ENCODE results near the gene RETREG1.

The RETREG1 gene

DNA sequence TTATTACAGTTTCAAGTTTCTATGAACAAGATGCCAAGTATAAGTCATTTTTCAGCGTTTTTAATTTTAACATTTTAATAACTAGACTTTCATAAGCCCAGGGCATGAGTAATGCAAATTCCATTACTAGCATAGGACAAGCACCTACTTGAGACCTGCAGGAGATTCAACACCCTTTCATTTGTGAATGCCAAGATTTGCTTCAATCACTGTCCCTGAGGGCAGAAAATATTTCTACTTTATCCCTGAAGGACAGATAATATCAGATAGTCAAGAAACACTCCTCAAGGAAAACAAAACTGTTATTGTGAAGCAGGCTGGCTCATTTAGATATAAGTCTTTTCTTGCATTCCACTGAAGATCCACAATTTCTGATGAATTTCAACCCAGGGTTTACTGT, 123.5 kb downstream of the RETREG1 start:
- TF ChIP-seq ZFX (IDR thresholded peaks at IDR 0.05), result no peak
- TF ChIP-seq, protein P1, sequence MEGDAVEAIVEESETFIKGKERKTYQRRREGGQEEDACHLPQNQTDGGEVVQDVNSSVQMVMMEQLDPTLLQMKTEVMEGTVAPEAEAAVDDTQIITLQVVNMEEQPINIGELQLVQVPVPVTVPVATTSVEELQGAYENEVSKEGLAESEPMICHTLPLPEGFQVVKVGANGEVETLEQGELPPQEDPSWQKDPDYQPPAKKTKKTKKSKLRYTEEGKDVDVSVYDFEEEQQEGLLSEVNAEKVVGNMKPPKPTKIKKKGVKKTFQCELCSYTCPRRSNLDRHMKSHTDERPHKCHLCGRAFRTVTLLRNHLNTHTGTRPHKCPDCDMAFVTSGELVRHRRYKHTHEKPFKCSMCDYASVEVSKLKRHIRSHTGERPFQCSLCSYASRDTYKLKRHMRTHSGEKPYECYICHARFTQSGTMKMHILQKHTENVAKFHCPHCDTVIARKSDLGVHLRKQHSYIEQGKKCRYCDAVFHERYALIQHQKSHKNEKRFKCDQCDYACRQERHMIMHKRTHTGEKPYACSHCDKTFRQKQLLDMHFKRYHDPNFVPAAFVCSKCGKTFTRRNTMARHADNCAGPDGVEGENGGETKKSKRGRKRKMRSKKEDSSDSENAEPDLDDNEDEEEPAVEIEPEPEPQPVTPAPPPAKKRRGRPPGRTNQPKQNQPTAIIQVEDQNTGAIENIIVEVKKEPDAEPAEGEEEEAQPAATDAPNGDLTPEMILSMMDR (conservative IDR thresholded peaks at IDR 0.05), result no peak
- no peak overlapping the region for H3K27ac ChIP-seq

DNA sequence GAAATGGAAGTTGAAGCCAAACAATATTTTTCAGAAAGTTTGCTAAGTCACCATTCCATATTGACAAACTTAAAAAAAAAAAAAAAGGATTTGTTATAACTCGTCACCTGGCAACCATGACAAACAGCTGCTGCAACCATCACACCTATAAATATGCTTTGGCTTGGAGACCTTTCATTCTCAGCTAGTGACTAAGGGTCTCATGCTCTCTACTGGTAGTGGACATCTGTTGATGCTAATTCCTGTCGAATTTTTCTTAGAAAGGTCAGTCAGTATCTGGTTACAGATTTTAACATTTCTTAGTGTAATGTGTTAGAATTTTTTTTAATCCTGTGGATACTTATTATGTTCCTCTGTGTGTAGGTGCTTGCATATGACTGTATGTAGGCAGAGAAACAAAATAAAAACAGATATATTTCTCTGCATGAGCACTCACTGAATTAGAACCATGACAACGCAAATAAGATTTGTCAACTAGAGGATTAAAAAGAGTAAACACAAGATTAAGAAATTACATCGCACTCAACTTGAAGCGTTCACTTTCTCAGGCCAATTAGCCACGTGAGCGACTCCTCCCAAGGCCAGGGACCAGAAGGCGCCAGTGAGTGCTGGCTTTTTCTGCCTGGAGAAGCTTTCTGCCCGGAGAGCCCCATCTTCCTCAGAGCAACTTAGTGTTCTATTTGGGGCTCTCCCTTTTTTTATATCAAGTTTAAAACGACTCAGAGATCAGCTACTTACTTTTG, 124.2 kb downstream of the RETREG1 start:
- TF ChIP-seq, protein P1 (conservative IDR thresholded peaks at IDR 0.05), result no peak
- no peak for TF ChIP-seq ZFX (IDR thresholded peaks at IDR 0.05)
- H3K27ac ChIP-seq, result no peak overlapping the region

DNA sequence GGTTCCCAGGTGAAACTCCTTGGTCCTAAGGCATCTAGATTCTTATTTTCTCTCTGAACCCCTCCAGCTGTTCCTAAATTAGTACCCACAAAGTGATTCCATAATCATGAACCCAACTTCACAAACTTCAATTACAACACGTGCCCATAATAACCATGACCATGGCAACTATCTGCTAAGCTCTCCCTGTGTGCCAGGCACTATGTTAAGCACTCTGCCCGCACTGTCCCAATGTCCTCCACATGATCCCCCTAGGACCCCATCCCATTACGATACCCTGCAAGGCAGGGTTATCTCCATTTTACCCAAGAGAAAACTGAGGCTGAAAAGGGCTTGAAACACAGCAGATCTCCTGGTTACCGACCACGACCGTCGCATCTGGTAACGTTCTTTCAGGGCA, 125.9 kb downstream of the RETREG1 start:
- TF ChIP-seq ZFX (IDR thresholded peaks at IDR 0.05), result no peak
- TF ChIP-seq, protein P1 (conservative IDR thresholded peaks at IDR 0.05), result no peak
- no peak overlapping the region for H3K27ac ChIP-seq

DNA sequence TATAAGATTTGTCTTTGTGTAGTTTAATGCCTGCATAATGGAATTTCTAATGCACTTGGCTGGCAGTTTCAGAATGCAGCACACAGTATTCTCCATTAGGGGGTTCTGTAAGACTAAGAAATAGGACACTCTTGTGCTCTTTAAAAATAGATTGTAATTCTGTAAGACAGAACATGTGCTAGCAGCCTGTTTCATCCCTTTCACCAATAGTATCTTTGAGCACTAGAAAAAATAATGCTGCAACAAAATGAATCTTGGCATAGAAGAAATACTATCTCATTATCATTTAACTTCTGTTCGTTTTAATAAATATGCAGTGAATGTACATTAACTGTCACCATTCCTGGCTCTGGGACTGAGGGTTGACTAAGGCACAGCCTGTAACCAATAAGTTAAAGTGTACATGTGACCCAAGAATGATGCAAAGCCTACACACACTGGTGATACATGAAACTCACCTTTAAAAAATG, 127.4 kb downstream of the RETREG1 start:
- H3K27ac ChIP-seq, result no peak overlapping the region
- no peak for TF ChIP-seq ZFX (IDR thresholded peaks at IDR 0.05)
- TF ChIP-seq, protein P1 (conservative IDR thresholded peaks at IDR 0.05), result peak; percentile 73

DNA sequence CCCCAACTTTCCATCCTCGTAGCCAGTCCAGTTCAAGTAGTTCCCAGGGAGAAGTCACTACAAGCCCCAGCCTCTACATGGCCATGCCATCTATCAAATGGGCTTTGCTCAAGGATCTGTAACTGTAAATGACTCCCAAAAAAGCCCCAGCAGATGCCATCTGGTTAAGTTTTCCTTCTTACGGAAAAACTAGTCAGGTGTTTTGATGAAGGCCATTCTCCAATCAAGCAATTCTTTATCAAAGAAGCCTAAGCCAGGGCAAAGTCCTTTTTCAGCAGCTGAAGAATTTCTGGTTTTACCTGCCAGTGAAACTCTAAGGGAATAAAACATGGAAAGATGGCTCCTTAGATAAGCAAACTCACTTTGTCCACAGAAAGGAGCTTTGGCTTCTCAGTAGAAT, 129.3 kb downstream of the RETREG1 start:
- TF ChIP-seq, protein P1 (conservative IDR thresholded peaks at IDR 0.05), result no peak
- TF ChIP-seq ZFX (IDR thresholded peaks at IDR 0.05), result no peak

DNA sequence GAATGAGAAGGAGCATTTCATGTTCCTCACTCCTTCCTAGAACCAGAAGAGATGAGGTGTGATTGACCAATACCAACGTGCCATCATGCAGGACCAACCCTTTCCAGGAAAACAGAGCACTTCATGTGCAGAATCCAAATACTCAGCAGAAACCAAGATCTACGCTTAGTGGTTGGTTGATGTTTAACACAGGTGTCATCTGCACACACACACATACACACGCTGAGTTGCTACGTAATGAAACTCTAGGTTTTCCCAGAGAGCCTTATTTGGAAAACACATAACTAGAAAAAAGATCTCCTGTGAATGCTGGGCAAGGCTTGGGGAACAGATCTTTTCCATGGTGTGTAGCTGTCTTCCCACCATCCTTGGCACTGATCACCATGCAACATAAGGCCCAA, 130.1 kb downstream of the RETREG1 start:
- H3K27ac ChIP-seq, result no peak overlapping the region
- TF ChIP-seq ZFX (IDR thresholded peaks at IDR 0.05), result no peak
- TF ChIP-seq, protein P1 (conservative IDR thresholded peaks at IDR 0.05), result no peak

More for the DNA sequence above, 129.3 kb downstream of the RETREG1 start:
- H3K27ac ChIP-seq, result no peak overlapping the region

DNA sequence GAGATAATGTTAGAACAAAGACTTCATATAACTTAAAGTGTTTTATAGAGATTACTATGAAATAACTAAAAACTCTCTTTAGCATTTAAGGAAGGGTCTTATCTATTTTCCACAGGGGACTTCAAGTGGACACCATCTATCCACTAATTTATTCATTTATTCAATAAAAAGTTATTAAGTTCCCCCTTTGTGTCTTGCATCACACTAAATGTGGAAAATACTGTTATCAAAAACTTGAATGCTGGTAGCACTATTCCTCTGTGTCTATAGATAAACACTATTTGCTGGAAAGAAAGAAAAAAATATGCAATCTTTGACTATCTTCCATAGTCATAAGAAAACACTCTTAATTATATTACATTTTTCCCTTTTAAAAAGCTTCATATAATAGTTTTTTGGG, 131.1 kb downstream of the RETREG1 start:
- no peak overlapping the region for H3K27ac ChIP-seq

More for the DNA sequence above, 131.1 kb downstream of the RETREG1 start:
- no peak for TF ChIP-seq ZFX (IDR thresholded peaks at IDR 0.05)
- TF ChIP-seq, protein P1 (conservative IDR thresholded peaks at IDR 0.05), result no peak

Data from C4-2B (cell line).